Stimulated activated naive CD4-positive, alpha-beta T cell treated with Interleukin-2 at 50 U/mL for 16 hours (primary cell): ENCODE data around the gene SFXN2.
"Not testable (repeated sequence)": the region's sequence is repeated elsewhere in the genome, so short reads cannot be mapped to it uniquely, and the experiment has no call there.

ENCODE experiments used
- DNase-seq: peaks from one replicate; lab custom pipeline; 2025; lab: John Stamatoyannopoulos, UW

Gene SFXN2

GRCh38 chr10:102714621-102715455 lies at the start of gene SFXN2:
SFXN2 (plus strand) TSS chr10:102714636; CDS start chr10:102726637, 12,001 bp downstream.
- peak; percentile 42 for DNase-seq

DNA sequence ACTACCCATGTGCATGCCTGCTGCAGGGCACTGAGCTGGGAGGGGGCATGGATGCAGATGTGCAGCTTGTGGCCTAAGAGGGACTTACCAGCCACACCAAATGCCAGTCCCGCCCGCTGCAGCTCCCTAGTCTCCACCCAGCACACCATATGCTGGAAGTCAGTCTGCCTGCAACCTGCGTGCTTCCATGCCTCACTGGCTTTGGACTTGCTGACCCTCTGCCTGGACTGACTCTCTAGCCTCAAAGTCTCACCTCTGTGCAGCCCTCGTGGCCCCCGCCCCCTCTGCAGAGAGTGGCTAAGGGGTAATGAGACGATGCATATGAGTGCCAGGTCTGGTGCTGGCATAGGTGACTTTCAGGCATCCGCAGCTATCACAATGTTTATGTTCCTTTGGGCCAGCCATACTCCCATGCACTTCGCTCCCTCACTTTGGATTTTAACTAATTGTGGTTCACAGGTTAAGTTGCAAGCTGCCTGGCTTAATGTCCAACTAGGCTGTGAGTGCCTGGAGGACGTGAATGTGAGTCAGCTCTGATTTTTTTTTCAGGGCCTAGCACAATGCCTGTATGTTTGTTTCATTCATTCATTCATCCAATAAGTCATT lies 48.4 kb upstream of the SFXN2 start:
- DNase-seq = no peak

DNA sequence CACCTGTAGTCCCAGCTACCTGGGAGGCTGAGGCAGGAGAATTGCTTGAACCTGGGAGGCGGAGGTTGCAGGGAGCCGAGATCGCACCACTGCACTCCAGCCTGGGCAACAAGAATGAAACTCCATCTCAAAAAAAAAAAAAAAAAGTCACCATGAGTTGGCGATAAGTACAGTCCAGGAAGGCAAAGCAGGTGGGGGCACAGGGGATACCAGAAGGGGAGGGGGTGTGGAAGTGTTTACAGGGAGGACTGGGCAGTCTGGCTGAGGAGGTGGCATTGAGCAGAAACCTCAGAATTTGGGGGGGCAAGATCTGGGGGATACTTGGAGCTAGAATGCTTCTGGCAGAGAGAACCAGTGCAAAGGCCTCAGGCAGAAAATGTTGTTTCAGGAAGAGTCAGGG lies 47.0 kb upstream of the SFXN2 start:
- DNase-seq = not testable (repeated sequence)

GRCh38 chr10:102668326-102669107 lies 45.9 kb upstream of the SFXN2 start:
- DNase-seq = no peak

- DNase-seq = no peak
Observed at GRCh38 chr10:102669206-102670064, 45.0 kb upstream of the SFXN2 start.

DNA sequence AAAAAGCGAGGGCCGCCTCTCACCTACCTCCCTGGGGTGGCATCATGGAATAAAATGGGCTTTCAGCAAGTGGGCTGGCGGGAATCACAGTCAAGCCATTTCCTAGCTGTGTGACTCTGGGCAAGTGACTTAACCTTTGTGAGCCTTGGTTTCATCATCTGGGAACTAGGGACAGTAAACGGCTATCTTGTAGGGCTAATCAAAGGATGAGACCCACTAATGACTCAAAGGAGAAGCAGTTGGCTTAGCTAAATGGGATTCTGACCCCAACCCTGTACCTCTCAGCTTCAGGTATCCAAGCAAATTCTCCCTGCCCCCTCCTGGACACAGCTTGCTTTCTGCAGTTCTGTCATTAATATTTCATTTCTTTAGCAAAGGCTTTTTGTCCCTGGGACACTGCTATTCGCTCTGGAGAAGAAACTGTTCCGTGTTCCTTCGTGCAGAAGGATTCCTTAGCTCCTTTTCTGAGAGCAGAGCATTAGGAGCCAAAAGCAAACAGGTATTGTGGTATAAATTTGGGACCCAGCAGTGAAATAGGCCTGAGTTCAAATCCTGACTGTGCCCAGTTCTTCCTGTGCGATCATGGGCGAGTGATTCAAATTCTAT lies 44.3 kb upstream of the SFXN2 start:
- DNase-seq = no peak

DNA sequence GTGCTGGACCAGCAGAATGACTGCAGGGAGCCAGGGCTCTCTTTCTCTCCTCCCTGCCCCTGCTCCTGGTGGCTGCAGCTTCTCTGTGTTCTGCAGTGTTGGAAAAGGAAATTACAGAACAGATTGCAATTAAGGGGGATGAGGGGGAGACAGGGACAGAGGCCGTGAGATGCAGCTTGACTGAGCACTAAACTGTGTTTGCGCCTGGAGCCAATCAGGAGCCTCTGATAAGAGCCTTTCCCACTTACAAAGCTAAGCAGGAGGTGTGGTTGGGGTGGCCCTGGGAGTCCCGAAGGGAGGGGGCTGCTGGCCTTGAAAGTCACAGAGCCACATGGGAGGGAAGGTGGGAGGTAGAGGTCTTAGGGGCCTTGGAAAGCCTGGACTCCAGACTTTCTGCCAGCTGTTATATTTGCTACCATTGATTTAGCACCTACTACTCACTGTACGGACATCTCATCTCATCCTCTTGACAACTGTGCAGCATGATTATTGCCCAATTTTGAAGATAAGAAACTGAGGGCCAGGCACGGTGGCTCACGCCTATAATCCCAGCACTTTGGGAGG lies 43.5 kb upstream of the SFXN2 start:
- no peak for DNase-seq

- DNase-seq = no peak
Observed at GRCh38 chr10:102673236-102673818, 41.1 kb upstream of the SFXN2 start.

DNA sequence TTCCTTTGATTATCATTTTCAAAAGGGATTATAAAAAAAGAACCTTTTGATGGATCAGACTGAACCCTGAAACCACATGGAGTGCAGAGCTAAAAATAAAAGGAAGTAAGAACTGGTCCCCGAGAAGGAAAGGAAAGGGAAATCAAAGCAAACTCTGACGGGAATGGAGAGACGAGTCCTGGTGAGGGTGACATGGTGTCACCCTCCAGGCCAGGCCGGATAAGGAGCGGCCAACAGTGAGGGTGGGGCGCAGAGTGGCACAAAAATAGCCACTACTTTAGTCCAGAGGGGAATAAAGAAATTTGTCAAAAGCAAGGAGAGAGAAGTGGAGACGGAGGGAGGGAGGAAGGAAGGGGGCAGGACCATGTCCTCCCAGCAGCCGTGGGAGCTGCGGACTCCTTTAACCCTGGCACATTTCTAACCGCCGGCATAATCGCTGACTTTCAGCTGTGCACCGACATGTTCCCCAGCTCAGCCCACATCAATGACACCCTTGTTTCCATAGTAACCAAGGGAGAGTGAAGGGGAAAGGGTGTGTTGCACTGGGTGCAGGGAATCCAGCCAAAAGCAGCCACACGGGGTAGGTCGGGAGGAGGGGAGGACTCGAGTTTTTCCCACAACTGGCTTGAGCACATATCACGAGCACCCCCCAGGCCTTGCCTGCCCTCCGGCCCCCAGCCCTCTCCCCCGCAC lies 40.5 kb upstream of the SFXN2 start:
- peak; percentile 64 for DNase-seq

DNA sequence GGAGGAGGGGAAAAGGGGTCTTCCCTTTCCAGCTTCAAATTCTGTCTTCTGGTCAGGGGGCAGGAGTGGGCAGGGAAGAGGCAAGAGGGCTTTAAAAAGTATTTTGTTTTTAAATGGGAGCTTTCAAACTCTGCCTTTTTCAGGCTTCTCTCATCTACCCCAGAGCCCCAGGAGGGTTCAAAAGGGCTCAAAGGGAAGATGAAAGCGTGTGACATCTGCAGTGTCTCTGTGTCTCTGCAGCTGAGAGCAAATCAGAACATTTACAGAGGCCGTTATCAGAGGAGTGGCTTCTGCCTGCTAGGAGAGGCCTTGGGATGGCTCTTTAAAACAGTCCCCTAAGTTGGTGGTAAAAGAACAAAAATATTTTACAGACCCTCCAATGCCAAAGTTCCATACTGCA lies 39.9 kb upstream of the SFXN2 start:
- DNase-seq = no peak

DNA sequence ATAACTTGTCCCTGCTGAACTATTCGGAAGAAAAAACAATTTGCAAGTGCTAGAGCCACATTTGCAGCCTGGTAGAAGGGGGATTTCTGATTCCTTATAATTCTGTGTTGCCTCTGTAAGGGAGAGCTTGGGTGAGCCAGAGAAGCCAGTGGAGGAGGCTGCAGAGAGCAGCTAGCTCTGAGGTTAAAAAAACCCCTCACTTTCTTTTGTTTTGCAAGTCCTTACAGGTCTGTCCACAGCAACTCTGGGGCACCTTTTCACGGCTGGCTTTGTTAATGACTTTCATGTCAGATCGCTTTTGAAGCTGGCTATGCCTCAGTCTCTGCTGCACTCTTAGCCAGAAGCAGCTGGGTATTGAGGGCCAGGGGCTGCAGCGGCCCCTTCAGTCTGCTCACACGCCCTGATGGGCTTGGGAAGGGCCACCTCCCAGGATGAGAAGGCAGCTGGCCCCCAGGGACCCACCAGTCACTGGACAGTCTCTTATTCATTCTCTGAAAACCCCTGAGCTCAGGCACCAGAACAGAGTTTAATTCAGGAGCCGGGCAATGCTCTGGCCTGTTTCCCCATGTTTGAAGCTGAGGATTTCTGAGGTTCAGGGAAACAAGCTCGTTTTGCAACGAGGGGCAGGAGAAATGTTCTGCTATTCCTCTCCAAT lies 39.3 kb upstream of the SFXN2 start:
- no peak for DNase-seq

DNA sequence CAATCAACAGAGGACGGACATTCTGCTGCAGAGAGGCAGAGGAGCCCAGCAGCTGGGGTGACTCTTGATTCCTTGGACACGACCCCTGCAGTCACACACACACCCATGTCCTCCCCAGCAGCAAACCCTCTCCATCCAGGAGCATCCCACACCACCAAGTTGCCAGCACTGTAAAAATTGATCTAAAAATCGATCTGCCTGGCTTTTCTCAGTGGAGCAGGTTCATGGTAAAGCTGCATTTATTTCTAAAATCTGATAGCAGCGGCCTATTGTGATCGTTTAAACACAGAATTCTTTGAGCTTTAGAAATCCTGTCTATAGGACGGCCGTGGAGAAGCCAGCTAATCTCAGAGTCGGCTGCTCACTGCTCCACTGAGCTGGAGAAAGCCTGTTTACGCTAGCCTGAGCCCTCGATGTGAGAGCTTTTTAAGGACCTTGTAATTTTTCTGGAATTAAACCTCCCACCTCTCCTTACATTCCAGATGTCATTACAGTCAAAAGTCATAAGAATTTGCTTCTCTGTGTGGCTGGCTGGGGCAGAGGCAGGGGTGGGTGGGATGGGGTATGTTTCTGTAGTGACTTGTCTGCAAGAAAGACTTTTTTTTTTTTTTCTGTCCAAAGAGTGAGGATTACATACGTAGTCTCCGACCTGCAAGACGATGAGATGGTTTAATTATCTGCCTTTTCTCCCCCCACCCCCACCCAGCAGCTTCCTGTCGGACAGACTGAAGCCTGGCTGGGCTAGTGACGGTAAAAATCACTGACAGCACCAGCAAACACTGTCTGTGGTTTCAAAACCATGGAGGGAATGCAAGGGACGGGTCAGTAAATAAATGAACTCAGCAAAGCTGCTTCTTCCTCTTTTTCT lies 38.5 kb upstream of the SFXN2 start:
- DNase-seq = no peak

DNA sequence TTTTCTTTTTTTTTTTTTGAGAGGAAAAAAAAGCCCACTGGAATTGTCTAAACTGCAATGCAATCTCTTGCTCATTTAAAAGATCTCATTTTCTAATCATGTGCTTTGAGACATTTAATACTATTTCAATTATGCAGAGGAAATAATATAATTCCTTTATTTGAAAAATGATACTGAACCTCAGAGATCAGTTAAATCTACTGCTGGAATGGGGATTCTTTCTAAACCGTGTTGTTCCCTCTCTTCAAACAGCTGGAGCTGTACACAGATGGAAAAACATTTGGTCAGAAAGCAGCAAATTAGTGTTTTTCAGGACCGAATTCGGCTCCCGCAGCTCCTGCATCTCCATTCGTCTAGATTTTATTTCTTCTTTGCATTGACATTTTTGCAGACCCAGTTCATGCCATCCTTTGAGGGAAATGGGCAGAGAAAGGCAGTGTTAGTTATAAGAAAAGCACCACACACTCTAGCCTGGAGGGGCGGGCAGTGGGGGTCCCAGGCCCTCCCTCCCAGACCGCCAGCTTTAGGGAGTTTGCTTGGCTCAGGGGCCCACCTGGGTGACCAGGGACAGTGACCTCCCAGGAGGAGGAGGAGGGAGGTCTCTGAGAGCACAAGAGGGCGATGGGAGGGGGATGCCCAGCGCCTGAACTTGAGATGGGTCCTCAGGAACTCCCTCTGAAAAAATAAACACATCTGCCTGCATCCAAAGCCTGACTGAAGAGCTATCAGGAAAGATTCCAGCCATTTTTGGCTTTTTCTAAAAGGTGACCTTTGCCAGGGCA lies 37.7 kb upstream of the SFXN2 start:
- DNase-seq = no peak

DNA sequence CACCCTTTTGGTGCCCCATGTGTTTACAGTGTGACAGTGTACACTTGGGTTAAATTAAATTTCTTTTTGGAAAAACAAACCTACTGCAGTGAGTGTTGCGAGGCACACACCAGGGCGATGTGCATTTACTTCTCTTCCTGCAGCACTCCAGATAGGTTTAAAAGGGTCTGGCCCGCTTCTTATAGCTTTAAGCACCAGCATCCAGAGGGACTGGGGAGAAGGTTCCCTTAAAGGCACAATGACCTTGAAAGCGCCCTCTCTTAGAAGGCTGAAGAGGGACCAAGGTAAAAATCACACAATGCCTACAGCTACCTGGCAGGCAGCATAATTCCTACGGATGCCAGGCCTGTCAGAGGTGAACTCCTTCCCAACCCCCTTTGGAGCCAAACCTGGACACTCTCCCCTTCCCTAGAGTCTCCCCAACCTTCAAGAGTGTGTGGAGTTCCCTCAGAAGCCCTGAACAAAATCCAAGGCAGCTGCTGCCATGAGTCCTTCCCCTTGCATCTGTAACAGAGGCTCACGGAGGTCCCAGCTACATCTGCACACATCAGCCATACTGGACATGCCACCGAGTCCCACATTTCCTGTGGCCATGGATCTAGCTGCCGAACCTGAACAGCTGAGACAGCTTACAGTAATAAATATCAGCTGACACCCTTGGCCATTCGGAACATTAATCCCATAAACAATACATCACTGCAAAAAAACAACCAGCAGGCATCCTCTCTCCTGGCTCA lies 36.9 kb upstream of the SFXN2 start:
- DNase-seq = no peak

DNA sequence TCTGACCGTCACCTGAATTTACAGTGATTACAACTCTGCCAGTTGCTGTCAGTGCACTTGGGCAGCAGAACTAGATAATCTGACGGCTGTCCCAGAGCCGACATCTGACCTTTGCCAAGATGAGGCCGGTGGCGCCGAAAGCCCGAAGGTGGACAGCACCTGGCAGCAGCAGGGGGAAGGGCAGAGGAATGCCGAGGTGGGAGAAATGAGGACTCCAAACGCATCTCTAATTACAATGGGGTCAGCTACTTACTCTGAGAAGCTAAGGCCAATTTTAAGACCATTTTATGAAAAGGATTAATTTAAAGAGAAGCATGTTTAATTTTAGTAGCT lies 36.4 kb upstream of the SFXN2 start:
- no peak for DNase-seq

GRCh38 chr10:102678842-102679289 lies 35.6 kb upstream of the SFXN2 start:
- no peak for DNase-seq

DNA sequence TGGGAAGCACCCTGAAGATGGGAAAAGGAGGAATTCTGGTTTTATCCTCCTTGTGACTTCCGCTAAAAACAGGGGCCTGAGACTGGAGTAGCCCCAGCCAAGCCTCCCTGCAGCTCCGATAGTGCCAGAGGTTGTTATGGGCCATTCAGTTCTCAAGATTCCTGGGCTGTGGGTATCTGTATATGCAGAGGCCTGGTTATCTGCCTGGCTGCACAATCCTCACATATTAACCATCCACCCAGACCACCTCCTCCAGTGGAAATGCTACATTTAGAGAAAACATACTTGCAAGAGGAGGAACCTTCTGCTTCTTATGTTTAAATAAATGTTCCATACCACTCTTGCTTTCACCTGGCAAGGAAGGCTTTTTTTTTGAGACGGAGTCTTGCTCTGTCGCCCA lies 34.8 kb upstream of the SFXN2 start:
- no peak for DNase-seq
